HT-29 (cell line): Measurements from ENCODE around the gene SH3RF1. TPM values are rescaled to one million over a fixed set of nuclear protein-coding genes. Genes with fewer than 3 reads are reported as not detected.
"Not testable (repeated sequence)": the region's sequence is repeated elsewhere in the genome, so short reads cannot be mapped to it uniquely, and the experiment has no call there.

Experiments used
- DNase-seq: peaks from one replicate; pipeline ENCODE4 v3.0.0-alpha.2; 2015; ENCODE audit warnings: low spot score
- total RNA-seq: library from RNA; depleted of rRNA; stranded (reverse); fragments of >200 nt; shearing (Covaris generic); gene quantifications from 2 replicates; pipeline ENCODE4 v1.2.3, GENCODE V29; 2014

SH3RF1 gene
- total RNA-seq, 1 experiment from 2014 or later: 14.6 TPM

- DNase-seq: not testable (repeated sequence)
These were observed 7.1 kb upstream of the SH3RF1 start for GRCh38 chr4:169277838-169278237.

GRCh38 chr4:169275180-169275579, 4.4 kb upstream of the SH3RF1 start:
- no peak for DNase-seq

- DNase-seq: no peak
These were observed 3.3 kb upstream of the SH3RF1 start for GRCh38 chr4:169274033-169274432.

- DNase-seq: no peak
These were observed 1.6 kb upstream of the SH3RF1 start for GRCh38 chr4:169272265-169272886.

- DNase-seq: no peak
These were observed 894 bp upstream of the SH3RF1 start for GRCh38 chr4:169271692-169272007.

- DNase-seq: peak; percentile 65
These were observed 593 bp downstream of the SH3RF1 start for GRCh38 chr4:169269916-169270809.

- peak; percentile 55 for DNase-seq
These were observed 1.6 kb downstream of the SH3RF1 start for GRCh38 chr4:169268951-169269760.

- DNase-seq: no peak
These were observed 3.7 kb downstream of the SH3RF1 start for GRCh38 chr4:169267070-169267469.

- DNase-seq: no peak
These were observed 4.1 kb downstream of the SH3RF1 start for GRCh38 chr4:169266661-169267060.

GRCh38 chr4:169266081-169266480, 4.7 kb downstream of the SH3RF1 start:
- no peak for DNase-seq

- no peak for DNase-seq
These were observed 6.9 kb downstream of the SH3RF1 start for GRCh38 chr4:169263791-169264392.

- no peak for DNase-seq
These were observed 10.4 kb downstream of the SH3RF1 start for GRCh38 chr4:169260217-169260866.

- no peak for DNase-seq
These were observed 11.5 kb downstream of the SH3RF1 start for GRCh38 chr4:169259271-169259670.

- DNase-seq: no peak
These were observed 12.6 kb downstream of the SH3RF1 start for GRCh38 chr4:169258141-169258540.

- DNase-seq: no peak
These were observed 13.6 kb downstream of the SH3RF1 start for GRCh38 chr4:169256856-169257761.

GRCh38 chr4:169256101-169256612, 14.6 kb downstream of the SH3RF1 start:
- DNase-seq: no peak

- no peak for DNase-seq
These were observed 16.2 kb downstream of the SH3RF1 start for GRCh38 chr4:169254546-169254983.

- DNase-seq: no peak
These were observed 16.9 kb downstream of the SH3RF1 start for GRCh38 chr4:169253904-169254303.

GRCh38 chr4:169253113-169253671, 17.6 kb downstream of the SH3RF1 start:
- DNase-seq: peak; percentile 29
